Measurements from ENCODE around the gene ARHGAP24.

Gene ARHGAP24

GRCh38 chr4:85751866-85752265, 276.9 kb downstream of the ARHGAP24 start:
- no peak for DNase-seq (ENCODE audit: low read depth)
- H3K4me3 ChIP-seq (ENCODE audit: low read depth, low read length), result no peak overlapping the region

DNA sequence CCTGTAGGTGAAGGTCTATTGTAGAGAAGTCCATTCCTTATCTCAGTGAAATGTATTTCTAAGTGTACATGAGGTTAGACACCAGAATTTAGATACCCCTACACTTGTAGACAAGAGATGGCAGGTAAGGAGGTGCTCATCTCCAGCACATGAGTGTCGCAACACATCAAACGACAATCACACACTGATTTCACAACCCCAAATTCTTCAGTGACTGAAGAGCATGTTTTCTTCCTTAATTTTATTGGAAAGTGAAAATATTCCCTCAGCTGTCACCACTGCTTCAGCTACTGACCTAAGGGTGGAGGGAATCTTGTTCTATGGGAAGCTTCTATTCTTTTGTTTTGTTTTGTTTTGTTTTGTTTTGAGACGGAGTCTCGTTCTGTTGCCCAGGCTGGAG, 280.3 kb downstream of the ARHGAP24 start:
- H3K4me3 ChIP-seq (ENCODE audit: low read depth, low read length), result no peak overlapping the region
- DNase-seq (ENCODE audit: low read depth), result no peak

- no peak for DNase-seq (ENCODE audit: low read depth)
- H3K4me3 ChIP-seq (ENCODE audit: low read depth, low read length), result no peak overlapping the region
Measured at GRCh38 chr4:85756938-85757337, 282.0 kb downstream of the ARHGAP24 start.

- no peak overlapping the region for H3K4me3 ChIP-seq (ENCODE audit: low read depth, low read length)
- DNase-seq (ENCODE audit: low read depth), result no peak
Measured at GRCh38 chr4:85759388-85759787, 284.4 kb downstream of the ARHGAP24 start.

- DNase-seq (ENCODE audit: low read depth), result no peak
- no peak overlapping the region for H3K4me3 ChIP-seq (ENCODE audit: low read depth, low read length)
Measured at GRCh38 chr4:85760511-85760910, 285.6 kb downstream of the ARHGAP24 start.

DNA sequence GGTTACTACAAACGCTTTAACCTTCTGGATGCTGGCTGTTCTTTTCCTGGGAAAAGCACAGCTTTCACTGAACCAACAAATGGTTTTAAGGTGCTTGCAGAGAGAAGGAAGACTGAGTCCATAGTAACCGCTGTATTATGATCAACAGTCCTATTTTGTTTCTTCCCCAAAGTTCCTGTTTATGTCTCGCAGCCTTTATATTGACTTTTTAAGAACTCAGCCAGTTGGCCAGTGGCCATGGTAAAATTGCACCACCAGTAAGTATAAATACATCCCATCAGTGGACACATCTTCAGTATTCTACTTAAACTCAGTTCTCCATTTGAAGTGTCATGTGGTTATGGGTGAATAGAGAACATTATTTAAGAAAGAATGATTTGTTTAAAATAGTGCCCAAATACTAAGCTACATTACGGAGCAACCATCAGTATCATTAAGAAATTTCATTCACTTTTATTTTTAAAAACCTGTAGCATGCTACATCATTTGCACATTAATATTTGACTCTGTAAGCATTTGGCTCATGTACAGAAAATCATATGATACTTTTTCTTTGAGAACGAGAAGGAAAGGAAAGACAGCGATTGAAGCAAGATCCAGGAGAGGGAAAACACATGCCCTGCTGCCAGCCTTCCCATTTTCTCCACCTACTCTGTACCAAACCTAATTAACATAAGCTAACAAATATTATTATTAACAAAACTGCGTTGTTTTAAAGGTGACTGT, 287.0 kb downstream of the ARHGAP24 start:
- H3K4me3 ChIP-seq (ENCODE audit: low read depth, low read length), result no peak overlapping the region
- DNase-seq (ENCODE audit: low read depth), result peak; percentile 71

GRCh38 chr4:85762529-85762871, 287.6 kb downstream of the ARHGAP24 start:
- H3K4me3 ChIP-seq (ENCODE audit: low read depth, low read length), result no peak overlapping the region
- peak; percentile 76 for DNase-seq (ENCODE audit: low read depth)

DNA sequence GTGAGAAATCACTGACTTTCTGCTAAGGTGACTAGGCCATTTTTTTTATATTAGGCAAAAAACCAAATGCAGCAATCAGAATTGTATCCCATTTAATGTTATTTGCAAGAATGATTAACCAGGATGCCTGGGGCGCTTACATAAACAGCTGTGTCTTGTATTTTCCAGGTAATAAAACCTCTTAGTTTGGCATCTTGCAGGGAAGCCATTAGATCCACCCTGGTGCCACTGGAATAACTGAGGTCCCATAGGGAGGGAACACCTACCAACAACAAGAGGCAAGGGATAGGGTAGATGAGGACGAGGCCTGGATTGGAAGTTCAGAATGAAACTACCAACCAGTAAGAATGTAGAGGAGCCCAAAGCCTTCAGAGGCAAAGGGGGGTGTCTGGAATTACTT, 288.3 kb downstream of the ARHGAP24 start:
- no peak overlapping the region for H3K4me3 ChIP-seq (ENCODE audit: low read depth, low read length)
- no peak for DNase-seq (ENCODE audit: low read depth)

DNA sequence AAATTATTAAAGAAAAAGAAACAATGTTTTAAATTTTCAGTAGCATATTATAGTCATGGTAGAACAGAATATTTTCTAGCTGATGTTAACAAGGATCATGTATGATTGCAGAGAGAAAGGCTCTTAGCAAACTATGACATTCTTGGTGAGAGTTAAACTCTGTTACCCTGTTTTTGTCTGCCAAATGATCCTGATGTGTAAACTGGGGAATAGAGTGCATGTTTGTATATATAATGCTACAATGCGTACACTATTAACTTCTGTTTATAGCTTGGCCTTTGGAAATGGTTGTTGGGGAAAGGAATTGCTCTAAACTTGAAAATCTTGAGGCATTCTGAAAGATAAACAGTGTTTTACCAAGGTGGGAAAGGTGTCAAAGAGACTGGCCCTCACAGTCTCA, 292.7 kb downstream of the ARHGAP24 start:
- no peak overlapping the region for H3K4me3 ChIP-seq (ENCODE audit: low read depth, low read length)
- DNase-seq (ENCODE audit: low read depth), result no peak

- H3K4me3 ChIP-seq (ENCODE audit: low read depth, low read length), result no peak overlapping the region
- no peak for DNase-seq (ENCODE audit: low read depth)
Measured at GRCh38 chr4:85769009-85769408, 294.1 kb downstream of the ARHGAP24 start.

- DNase-seq (ENCODE audit: low read depth), result no peak
- H3K4me3 ChIP-seq (ENCODE audit: low read depth, low read length), result no peak overlapping the region
Measured at GRCh38 chr4:85772470-85772869, 297.5 kb downstream of the ARHGAP24 start.

- no peak for DNase-seq (ENCODE audit: low read depth)
- no peak overlapping the region for H3K4me3 ChIP-seq (ENCODE audit: low read depth, low read length)
Measured at GRCh38 chr4:85773372-85773771, 298.4 kb downstream of the ARHGAP24 start.

GRCh38 chr4:85774000-85774399, 299.1 kb downstream of the ARHGAP24 start:
- H3K4me3 ChIP-seq (ENCODE audit: low read depth, low read length), result no peak overlapping the region
- no peak for DNase-seq (ENCODE audit: low read depth)

DNA sequence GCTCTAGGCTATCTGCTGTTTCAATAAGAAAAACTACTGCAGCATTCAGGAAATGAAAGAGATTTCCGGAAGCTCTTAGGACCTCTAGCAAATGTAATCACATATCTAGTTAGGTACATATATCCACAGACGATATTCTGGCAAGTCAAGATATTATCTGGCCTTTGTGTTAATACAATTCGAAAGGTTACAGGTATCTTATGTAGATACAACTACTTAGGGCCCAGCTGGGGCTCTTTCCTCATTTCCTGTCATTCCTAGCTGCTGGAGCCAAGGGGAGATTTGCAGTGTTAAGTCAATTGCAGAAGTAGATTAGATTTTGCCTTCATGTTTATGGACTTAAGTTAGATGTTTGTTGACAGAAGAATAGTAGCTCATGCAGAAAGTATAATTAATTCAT, 299.5 kb downstream of the ARHGAP24 start:
- DNase-seq (ENCODE audit: low read depth), result no peak
- no peak overlapping the region for H3K4me3 ChIP-seq (ENCODE audit: low read depth, low read length)

- no peak overlapping the region for H3K4me3 ChIP-seq (ENCODE audit: low read depth, low read length)
- DNase-seq (ENCODE audit: low read depth), result no peak
Measured at GRCh38 chr4:85776096-85776495, 301.1 kb downstream of the ARHGAP24 start.

- DNase-seq (ENCODE audit: low read depth), result no peak
- no peak overlapping the region for H3K4me3 ChIP-seq (ENCODE audit: low read depth, low read length)
Measured at GRCh38 chr4:85776579-85776978, 301.6 kb downstream of the ARHGAP24 start.

DNA sequence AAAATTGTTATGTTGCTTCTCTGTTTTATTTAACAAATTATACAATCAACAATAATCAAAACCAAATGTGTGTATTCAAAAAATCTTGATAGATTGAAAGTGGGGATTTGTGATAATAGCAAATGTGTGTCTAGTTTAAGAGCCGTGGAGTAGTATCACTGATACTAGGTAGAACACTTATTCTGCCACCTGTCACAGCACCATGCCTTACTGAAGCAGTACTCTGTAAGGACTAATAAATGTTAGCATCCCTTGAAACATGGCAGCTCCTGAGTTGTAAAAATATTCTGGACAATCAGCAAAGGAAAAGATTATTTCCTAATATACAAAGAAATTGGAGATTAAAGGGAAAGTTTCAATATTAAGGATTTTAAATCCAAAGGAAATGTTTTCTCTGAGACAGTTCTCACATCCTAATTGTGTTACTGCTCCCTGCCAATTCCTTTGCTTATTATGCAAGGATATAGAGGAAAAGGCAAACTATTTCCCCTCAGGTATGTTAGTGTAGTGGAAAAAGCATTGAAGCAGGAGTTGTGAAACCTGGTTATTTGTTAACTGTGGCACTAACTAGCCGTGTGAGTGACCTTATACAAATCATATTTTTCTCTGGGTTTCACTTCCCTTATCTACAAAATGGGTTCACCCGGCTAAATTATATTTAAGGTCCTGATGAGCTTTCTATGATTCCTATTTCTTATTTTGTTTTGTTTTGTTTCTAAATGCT, 303.1 kb downstream of the ARHGAP24 start:
- H3K4me3 ChIP-seq (ENCODE audit: low read depth, low read length), result peak overlapping the region; percentile 56
- no peak for DNase-seq (ENCODE audit: low read depth)

- peak overlapping the region; percentile 56 for H3K4me3 ChIP-seq (ENCODE audit: low read depth, low read length)
- no peak for DNase-seq (ENCODE audit: low read depth)
Measured at GRCh38 chr4:85778632-85779131, 303.7 kb downstream of the ARHGAP24 start.

- no peak for DNase-seq (ENCODE audit: low read depth)
- H3K4me3 ChIP-seq (ENCODE audit: low read depth, low read length), result peak overlapping the region; percentile 56
Measured at GRCh38 chr4:85779165-85779564, 304.2 kb downstream of the ARHGAP24 start.

DNA sequence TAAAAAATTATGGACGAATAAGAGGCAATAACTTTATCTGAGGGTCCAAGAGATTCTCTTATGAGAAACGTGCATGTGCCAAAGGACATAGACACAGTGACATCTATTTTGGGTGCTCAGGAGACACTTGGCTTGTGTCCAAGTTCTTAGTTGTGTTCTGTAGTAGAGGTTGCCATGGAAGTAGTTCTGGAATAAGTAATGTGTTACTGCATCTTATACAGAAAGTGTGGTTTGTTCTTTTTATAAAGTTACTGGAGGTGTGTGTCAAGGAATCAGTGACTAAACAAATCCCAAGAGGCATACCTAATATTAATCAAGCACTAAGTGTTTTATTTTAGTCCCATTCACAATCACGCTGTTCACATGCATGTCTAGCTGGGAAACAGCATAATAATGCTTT, 305.7 kb downstream of the ARHGAP24 start:
- no peak for DNase-seq (ENCODE audit: low read depth)
- peak overlapping the region; percentile 31 for H3K4me3 ChIP-seq (ENCODE audit: low read depth, low read length)

DNA sequence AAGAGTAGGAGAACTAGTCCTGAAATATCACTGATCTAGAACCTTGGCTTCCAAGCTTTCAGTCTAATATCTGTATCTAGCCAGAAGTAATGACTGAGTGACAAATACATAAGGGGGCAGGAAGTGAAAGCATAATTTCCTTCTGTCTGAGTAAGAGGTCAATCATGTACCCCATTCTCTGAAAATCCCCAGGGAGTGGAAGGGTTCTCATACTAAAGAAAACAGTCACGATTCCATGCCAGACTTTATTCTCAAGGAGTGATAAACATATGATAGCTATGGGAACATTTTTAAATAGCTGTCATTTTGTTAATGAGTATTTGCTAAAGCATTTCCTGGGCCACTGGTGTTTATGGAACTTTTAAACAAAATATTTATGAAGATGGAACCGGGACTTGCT, 308.5 kb downstream of the ARHGAP24 start:
- no peak overlapping the region for H3K4me3 ChIP-seq (ENCODE audit: low read depth, low read length)
- peak; percentile 91 for DNase-seq (ENCODE audit: low read depth)

Measured in skeletal muscle cell (primary cell).